GM19438 (cell line): Measurements from ENCODE around the gene ATP6V1G3.
A peak's percentile ranks its signal among the peaks of the same experiment; 100 is the strongest.
"Not testable (repeated sequence)": the region's sequence is repeated elsewhere in the genome, so short reads cannot be mapped to it uniquely, and the experiment has no call there.

Source experiments
- ATAC-seq: cut with Tn5 transposase; IDR thresholded peaks from one replicate; pipeline ENCODE4 v1.9.1; 2021; ENCODE audit warnings: low read depth; ENCODE audit not compliant: unreplicated experiment

Gene ATP6V1G3

GRCh38 chr1:198540580-198540979 lies at the start of gene ATP6V1G3:
ATP6V1G3 (minus strand) TSS chr1:198540680; CDS start chr1:198540650, 30 bp downstream.
- ATAC-seq: no peak

GRCh38 chr1:198588845-198589244 lies 48.4 kb upstream of the ATP6V1G3 start:
- ATAC-seq: no peak

- no peak for ATAC-seq
Measured at GRCh38 chr1:198584163-198584562, 43.7 kb upstream of the ATP6V1G3 start.

- not testable (repeated sequence) for ATAC-seq
Measured at GRCh38 chr1:198583209-198583802, 42.8 kb upstream of the ATP6V1G3 start.

GRCh38 chr1:198577444-198577843 lies 37.0 kb upstream of the ATP6V1G3 start:
- no peak for ATAC-seq

GRCh38 chr1:198575798-198576641 lies 35.5 kb upstream of the ATP6V1G3 start:
- peak; percentile 77 for ATAC-seq

GRCh38 chr1:198575292-198575691 lies 34.8 kb upstream of the ATP6V1G3 start:
- no peak for ATAC-seq

- ATAC-seq: no peak
Measured at GRCh38 chr1:198574325-198574724, 33.8 kb upstream of the ATP6V1G3 start.

- ATAC-seq: no peak
Measured at GRCh38 chr1:198564716-198565115, 24.2 kb upstream of the ATP6V1G3 start.

GRCh38 chr1:198564157-198564556 lies 23.7 kb upstream of the ATP6V1G3 start:
- no peak for ATAC-seq

- no peak for ATAC-seq
Measured at GRCh38 chr1:198563583-198563982, 23.1 kb upstream of the ATP6V1G3 start.

- ATAC-seq: no peak
Measured at GRCh38 chr1:198560161-198560560, 19.7 kb upstream of the ATP6V1G3 start.

GRCh38 chr1:198559362-198559761 lies 18.9 kb upstream of the ATP6V1G3 start:
- ATAC-seq: no peak

- ATAC-seq: no peak
Measured at GRCh38 chr1:198558402-198558801, 17.9 kb upstream of the ATP6V1G3 start.

GRCh38 chr1:198556971-198557370 lies 16.5 kb upstream of the ATP6V1G3 start:
- peak; percentile 72 for ATAC-seq

GRCh38 chr1:198552668-198553416 lies 12.4 kb upstream of the ATP6V1G3 start:
- ATAC-seq: no peak

- no peak for ATAC-seq
Measured at GRCh38 chr1:198550941-198551524, 10.6 kb upstream of the ATP6V1G3 start.

GRCh38 chr1:198549866-198550265 lies 9.4 kb upstream of the ATP6V1G3 start:
- no peak for ATAC-seq

- ATAC-seq: no peak
Measured at GRCh38 chr1:198548890-198549289, 8.4 kb upstream of the ATP6V1G3 start.

GRCh38 chr1:198545156-198545555 lies 4.7 kb upstream of the ATP6V1G3 start:
- ATAC-seq: no peak

GRCh38 chr1:198544265-198544664 lies 3.8 kb upstream of the ATP6V1G3 start:
- no peak for ATAC-seq
